Right atrium auricular region (tissue), 2 donors: ENCODE results near the gene ZDHHC11B. TPM values are rescaled to one million over a fixed set of nuclear protein-coding genes. Genes with fewer than 3 reads are reported as not detected.

Source experiments
- DNase-seq: peaks from one replicate; pipeline ENCODE4 v3.0.0-alpha.2; 2019; ENCODE audit warnings: low spot score
- H3K27ac ChIP-seq, 2 donors: fragments of 200-600 bp; sonication (generic); 1 replicate in 1 of 2; 2 replicates in 1 of 2; pipeline ENCODE4 v1.5.1; 2016 to 2019
- H3K27me3 ChIP-seq, 2 donors: fragments of 200-600 bp; sonication (generic); one replicate each; pipeline versions ENCODE4 v1.5.1 to v1.6.0; 2017 to 2019
- H3K36me3 ChIP-seq: fragments of 200-600 bp; sonication (generic); one replicate; pipeline ENCODE4 v1.5.1; 2016
- H3K4me1 ChIP-seq, 2 donors: fragments of 200-600 bp; sonication (generic); one replicate each; pipeline versions ENCODE4 v1.5.1 to v1.6.0; 2017 to 2019
- H3K4me3 ChIP-seq, 2 donors: fragments of 200-600 bp; sonication (generic); 1 replicate in 1 of 2; 2 replicates in 1 of 2; pipeline ENCODE4 v1.5.1; 2017 to 2019; ENCODE audit warnings: mild to moderate bottlenecking in 1 of 2, moderate library complexity in 1 of 2
- H3K9me3 ChIP-seq, 2 donors: fragments of 200-600 bp; sonication (generic); one replicate each; pipeline ENCODE4 v1.5.1; 2019
- total RNA-seq, 2 donors: library from RNA; depleted of rRNA; stranded (reverse); fragments of >200 nt; gene quantifications; one replicate each; pipeline ENCODE4 v1.1.0, GENCODE V29; 2016
- TF ChIP-seq, protein P1 (sequence below), 2 donors: fragments of 200-600 bp; sonication (generic); IDR thresholded peaks; one replicate each; pipeline ENCODE4 v1.5.1; 2019; ENCODE audit warnings: antibody characterized with exemption in 2 of 2

Gene ZDHHC11B
- total RNA-seq, 2 donors from 2014 or later = 4.0 to 7.5 TPM

DNA sequence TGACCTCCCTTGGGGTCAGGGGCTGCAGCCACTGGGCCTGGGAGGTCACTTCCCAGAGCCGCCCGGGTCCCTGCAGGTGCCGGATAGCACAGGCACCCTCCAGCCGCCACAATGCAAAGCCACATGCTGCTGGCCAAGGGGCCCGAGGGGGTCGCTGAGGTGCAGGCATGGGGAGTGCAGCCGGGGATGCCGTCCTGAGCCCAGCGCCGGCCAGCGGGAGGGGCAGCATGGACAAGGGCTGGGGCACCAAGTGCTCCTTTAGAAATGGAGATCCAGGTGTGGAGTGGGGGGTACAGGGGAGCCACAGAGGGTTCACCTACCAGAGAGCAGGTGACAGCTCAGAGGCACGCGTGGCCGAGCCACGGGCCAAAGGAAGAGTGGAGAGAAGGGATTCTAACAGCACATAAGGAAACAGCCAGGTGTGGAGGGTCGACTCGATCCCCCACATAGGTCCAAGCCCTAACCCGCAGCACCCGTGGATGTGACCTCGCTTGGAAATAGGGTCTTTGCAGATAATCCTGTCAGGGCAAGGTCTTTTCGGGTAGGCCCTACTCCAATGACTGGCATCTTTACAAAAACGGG lies 24.7 kb downstream of the ZDHHC11B start:
- H3K9me3 ChIP-seq = no peaks in the 10 kb centered on the region
- DNase-seq = no peak
- peak overlapping the region; percentile 82 to 84 for H3K27ac ChIP-seq
- peaks cover 0 to 66% of the 10 kb centered on the region in 2 donors for H3K4me1 ChIP-seq
- TF ChIP-seq, protein P1, sequence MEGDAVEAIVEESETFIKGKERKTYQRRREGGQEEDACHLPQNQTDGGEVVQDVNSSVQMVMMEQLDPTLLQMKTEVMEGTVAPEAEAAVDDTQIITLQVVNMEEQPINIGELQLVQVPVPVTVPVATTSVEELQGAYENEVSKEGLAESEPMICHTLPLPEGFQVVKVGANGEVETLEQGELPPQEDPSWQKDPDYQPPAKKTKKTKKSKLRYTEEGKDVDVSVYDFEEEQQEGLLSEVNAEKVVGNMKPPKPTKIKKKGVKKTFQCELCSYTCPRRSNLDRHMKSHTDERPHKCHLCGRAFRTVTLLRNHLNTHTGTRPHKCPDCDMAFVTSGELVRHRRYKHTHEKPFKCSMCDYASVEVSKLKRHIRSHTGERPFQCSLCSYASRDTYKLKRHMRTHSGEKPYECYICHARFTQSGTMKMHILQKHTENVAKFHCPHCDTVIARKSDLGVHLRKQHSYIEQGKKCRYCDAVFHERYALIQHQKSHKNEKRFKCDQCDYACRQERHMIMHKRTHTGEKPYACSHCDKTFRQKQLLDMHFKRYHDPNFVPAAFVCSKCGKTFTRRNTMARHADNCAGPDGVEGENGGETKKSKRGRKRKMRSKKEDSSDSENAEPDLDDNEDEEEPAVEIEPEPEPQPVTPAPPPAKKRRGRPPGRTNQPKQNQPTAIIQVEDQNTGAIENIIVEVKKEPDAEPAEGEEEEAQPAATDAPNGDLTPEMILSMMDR (IDR thresholded peaks at IDR 0.05) = no peak
- no peaks in the 10 kb centered on the region for H3K27me3 ChIP-seq
- peak overlapping the region in 1 of 2 donors; percentile 26 for H3K4me3 ChIP-seq
- H3K36me3 ChIP-seq = no peaks in the 10 kb centered on the region

DNA sequence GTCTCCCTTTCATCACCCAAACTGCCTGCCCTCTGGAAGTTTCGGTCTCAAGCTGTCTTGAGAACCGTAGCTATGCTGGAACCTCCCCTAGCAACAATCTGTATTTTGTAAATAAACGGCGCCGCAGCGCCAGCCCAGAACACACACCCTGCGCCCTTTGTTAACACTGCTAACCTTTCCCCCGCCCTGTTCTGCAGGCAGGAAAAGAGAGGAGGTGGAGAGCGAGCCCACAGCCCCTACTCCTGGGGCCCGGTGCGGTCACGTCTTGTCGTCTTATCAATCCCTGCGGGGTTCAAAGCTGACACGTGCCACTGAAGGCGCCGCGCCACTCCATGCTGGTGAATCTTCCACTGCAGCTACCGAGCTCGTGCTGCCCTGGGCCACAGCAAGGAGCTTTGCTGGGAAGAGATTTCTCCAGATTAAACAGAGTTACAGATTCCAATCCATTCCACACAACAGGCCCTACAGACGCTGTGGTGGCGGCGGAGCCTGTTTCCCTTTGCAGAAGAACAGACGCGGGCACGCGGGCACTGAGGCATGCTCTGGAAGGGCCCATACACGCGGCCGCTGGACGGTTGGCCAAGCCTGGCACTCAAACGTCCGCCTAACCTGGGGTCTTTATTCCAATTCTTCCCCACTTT lies 25.3 kb downstream of the ZDHHC11B start:
- H3K4me3 ChIP-seq = peak overlapping the region in 1 of 2 donors; percentile 26
- H3K36me3 ChIP-seq = no peaks in the 10 kb centered on the region
- peak overlapping the region; percentile 82 to 84 for H3K27ac ChIP-seq
- TF ChIP-seq, protein P1 (IDR thresholded peaks at IDR 0.05) = peak in 1 of 2 donors; percentile 44
- H3K9me3 ChIP-seq = no peaks in the 10 kb centered on the region
- H3K27me3 ChIP-seq = no peaks in the 10 kb centered on the region
- peak; percentile 96 for DNase-seq
- peaks cover 0 to 66% of the 10 kb centered on the region in 2 donors for H3K4me1 ChIP-seq

DNA sequence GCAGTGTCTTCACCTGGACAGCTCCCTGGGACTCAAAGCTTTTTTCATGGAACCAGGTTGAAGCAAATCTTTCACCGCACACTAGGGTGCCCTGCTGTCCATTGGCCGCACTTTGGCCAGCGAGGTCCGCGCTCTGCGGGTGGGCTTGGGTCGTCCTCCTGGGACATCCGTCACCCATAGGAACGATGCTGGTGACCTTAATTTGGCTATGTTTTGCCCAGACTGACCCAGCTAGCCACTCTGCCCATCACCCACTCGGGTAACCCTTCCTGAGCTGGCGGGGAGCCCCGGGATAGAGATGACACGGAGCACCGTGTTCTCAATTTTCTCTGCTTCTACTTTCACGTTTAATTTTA lies 25.9 kb downstream of the ZDHHC11B start:
- Histone ChIP-seq H3K36me3 (no peaks in the 10 kb centered on the region), H3K9me3 (no peaks in the 10 kb centered on the region), H3K4me1 (peaks cover 0 to 66% of the 10 kb centered on the region in 2 donors), H3K27ac (peak overlapping the region; percentile 82 to 84), H3K27me3 (no peaks in the 10 kb centered on the region), H3K4me3 (peak overlapping the region in 1 of 2 donors; percentile 26)
- no peak for DNase-seq
- TF ChIP-seq, protein P1 (IDR thresholded peaks at IDR 0.05) = no peak

DNA sequence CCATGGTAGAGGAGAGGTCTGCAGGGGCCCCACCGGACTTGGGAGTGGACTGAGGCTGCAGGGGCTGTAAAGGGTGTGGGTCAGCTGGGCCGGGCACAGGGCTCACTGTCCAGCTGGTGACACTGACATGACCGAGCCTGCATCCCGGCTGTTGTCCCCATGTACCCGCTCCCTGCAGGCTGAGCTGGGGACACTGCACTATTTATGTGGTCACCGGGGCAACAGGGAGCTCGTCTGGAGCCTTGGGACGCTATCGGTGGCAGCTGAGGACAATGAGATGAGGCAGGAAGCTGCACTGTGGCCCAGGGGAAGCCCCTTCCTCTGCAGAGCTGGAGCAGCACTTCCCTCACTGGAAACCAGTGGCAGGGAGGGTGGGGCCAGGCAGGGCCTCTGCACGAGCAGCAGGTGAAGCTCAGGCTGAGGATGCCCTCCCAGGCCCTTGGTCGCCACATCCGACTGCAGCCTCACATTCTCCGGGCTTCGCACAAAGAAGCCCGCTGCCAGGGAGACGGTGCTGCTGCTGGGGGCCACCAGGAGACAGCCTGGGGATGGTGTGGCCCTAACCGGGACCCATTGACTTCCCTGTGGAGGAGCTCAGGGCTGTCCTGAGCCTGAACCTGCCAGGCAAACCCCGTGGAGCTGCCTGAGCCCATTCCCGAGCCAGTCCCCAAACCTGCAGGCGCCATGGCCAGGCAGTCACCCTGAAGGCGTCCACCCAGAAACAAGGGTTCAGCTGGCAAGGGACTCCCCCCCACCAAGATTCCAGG lies 26.4 kb downstream of the ZDHHC11B start:
- TF ChIP-seq, protein P1 (IDR thresholded peaks at IDR 0.05) = no peak
- Histone ChIP-seq H3K4me3 (peak overlapping the region in 1 of 2 donors; percentile 26), H3K9me3 (no peaks in the 10 kb centered on the region), H3K27me3 (no peaks in the 10 kb centered on the region), H3K27ac (peak overlapping the region; percentile 82 to 84), H3K4me1 (peaks cover 0 to 66% of the 10 kb centered on the region in 2 donors), H3K36me3 (no peaks in the 10 kb centered on the region)
- DNase-seq = peak; percentile 85

DNA sequence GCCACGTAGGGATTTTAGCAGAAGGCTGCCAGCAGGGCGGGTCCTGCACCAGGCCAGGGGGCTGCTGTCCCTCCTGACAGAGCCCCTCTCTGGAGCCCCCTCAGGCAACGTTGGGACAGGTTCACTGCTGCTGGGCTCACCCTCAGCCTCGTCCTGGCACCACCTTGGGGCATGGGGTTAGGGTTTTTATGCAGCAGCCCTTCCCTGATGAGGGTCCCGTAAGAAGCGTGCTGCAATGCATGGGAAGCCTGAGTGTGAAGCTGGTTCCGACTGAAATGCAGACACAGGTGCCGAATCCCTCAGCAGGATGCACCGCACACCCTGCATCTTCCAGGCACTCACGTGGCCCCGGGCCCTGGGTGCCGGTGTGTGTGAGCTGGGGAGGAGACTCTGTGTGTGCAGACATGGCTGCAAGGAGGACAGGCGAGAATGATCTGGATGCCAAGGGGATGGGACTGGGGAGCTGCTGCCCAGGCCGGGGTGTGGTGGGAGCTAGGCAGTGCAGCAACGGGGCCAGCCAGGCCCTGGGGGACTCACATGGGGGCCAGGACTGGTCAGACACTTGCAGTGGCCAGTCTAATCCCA lies 27.1 kb downstream of the ZDHHC11B start:
- TF ChIP-seq, protein P1 (IDR thresholded peaks at IDR 0.05) = no peak
- no peaks in the 10 kb centered on the region for H3K27me3 ChIP-seq
- H3K36me3 ChIP-seq = no peaks in the 10 kb centered on the region
- H3K27ac ChIP-seq = peak overlapping the region; percentile 82 to 84
- no peaks in the 10 kb centered on the region for H3K9me3 ChIP-seq
- DNase-seq = peak; percentile 60
- H3K4me1 ChIP-seq = peaks cover 0 to 65% of the 10 kb centered on the region in 2 donors
- H3K4me3 ChIP-seq = peak overlapping the region in 1 of 2 donors; percentile 0
